ENCODE measurements around the gene SAP30. TPM values are rescaled to one million over a fixed set of nuclear protein-coding genes. Genes with fewer than 3 reads are reported as not detected.

Gene SAP30
- total and polyA plus RNA-seq, 2 donors from 2014 or later = 6.7 to 16.5 TPM

DNA sequence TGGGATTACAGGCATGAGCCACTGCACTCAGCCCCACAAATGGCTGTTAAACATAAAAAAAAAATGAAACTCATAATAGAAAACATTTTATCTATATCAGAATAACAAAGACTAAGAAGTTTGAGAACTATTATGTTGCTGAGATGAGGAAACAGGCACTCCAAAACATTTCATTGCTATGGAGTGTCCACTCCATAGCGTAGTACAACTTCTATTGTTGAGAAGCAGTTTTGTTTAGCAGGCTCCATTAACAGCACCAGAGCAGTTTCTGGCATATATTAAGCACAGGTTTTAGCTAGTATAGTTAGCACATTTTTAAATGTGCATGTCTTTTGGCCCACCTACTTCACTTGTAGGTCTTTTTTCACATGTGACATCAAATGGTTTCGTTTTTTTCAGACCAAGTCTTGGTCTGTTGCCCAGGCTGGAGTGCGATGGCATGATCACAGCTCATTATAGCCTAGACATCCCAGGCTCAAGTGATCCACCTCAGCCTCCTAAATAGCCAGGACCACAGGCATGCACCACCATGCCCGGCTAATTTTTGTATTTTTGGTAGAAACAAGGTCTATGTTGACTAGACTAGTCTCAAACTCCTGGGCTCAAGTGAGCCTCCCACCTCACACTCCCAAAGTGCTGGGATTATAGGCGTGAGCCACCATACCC is 42.4 kb upstream of the SAP30 start:
- peaks cover 3 to 21% (median 12%) of the 10 kb centered on the region in 3 donors for H3K36me3 ChIP-seq (ENCODE audit: control insufficient read depth in 2 of 3, insufficient read depth in 3 of 3, low read length in 3 of 3)

DNA sequence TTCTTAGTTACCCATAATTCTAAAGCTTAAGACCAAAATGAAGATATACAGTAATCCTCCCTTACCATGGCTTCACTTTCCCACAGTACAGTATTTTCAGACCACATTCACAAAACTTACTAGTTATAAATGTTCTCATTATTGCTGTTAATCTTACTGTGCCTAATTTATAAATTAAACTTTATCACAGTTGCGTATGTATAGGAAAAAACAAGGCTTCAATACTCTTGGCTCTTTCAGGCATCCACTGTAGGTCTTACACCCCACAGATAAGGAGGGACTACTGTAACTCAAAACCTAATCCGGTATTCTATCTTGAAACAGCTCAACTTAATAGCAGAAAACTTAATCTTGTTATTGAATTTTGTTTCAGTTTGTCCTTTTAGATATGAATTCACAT is 40.2 kb upstream of the SAP30 start:
- FAIRE-seq (no peak), DNase-seq (no peak)
- no peak overlapping the region for H3K9ac ChIP-seq (ENCODE audit: low read length in 3 of 3)
- TF ChIP-seq, protein P1, sequence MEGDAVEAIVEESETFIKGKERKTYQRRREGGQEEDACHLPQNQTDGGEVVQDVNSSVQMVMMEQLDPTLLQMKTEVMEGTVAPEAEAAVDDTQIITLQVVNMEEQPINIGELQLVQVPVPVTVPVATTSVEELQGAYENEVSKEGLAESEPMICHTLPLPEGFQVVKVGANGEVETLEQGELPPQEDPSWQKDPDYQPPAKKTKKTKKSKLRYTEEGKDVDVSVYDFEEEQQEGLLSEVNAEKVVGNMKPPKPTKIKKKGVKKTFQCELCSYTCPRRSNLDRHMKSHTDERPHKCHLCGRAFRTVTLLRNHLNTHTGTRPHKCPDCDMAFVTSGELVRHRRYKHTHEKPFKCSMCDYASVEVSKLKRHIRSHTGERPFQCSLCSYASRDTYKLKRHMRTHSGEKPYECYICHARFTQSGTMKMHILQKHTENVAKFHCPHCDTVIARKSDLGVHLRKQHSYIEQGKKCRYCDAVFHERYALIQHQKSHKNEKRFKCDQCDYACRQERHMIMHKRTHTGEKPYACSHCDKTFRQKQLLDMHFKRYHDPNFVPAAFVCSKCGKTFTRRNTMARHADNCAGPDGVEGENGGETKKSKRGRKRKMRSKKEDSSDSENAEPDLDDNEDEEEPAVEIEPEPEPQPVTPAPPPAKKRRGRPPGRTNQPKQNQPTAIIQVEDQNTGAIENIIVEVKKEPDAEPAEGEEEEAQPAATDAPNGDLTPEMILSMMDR (IDR thresholded peaks at IDR 0.05; ENCODE audit: borderline replicate concordance, extremely low read depth, insufficient read depth) = no peak
- no peaks in the 10 kb centered on the region for H3K27me3 ChIP-seq (ENCODE audit: control insufficient read depth, insufficient read depth, low read length)
- H3K4me1 ChIP-seq (ENCODE audit: control insufficient read depth in 2 of 3, insufficient read depth in 2 of 3, low read depth in 1 of 3, low read length in 3 of 3) = peaks cover 0 to 12% (median 0%) of the 10 kb centered on the region in 3 donors
- intact Hi-C loops (cut with DNase I) = no loop called here
- H3K36me3 ChIP-seq (ENCODE audit: control insufficient read depth in 2 of 3, insufficient read depth in 3 of 3, low read length in 3 of 3) = peaks cover 3 to 20% (median 12%) of the 10 kb centered on the region in 3 donors
- no peaks in the 10 kb centered on the region for H3K9me3 ChIP-seq (ENCODE audit: control insufficient read depth in 2 of 3, insufficient read depth in 1 of 3, low read length in 3 of 3)
- no peak overlapping the region for H3K27ac ChIP-seq (ENCODE audit: low read depth in 2 of 2, low read length in 2 of 2)
- H3K4me3 ChIP-seq (ENCODE audit: low read length in 3 of 3) = no peak overlapping the region

More for the DNA sequence above, 42.4 kb upstream of the SAP30 start:
- Histone ChIP-seq H3K27me3 (ENCODE audit: control insufficient read depth, insufficient read depth, low read length) (no peaks in the 10 kb centered on the region), H3K9me3 (ENCODE audit: control insufficient read depth in 2 of 3, insufficient read depth in 1 of 3, low read length in 3 of 3) (no peaks in the 10 kb centered on the region), H3K4me1 (ENCODE audit: control insufficient read depth in 2 of 3, insufficient read depth in 2 of 3, low read depth in 1 of 3, low read length in 3 of 3) (peaks cover 0 to 12% (median 0%) of the 10 kb centered on the region in 3 donors), H3K9ac (ENCODE audit: low read length in 3 of 3) (no peak overlapping the region), H3K4me3 (ENCODE audit: low read length in 3 of 3) (no peak overlapping the region), H3K27ac (ENCODE audit: low read depth in 2 of 2, low read length in 2 of 2) (no peak overlapping the region)
- no peak for DNase-seq
- intact Hi-C loops (cut with DNase I) = no loop called here
- FAIRE-seq = no peak
- TF ChIP-seq, protein P1 (IDR thresholded peaks at IDR 0.05; ENCODE audit: borderline replicate concordance, extremely low read depth, insufficient read depth) = no peak

DNA sequence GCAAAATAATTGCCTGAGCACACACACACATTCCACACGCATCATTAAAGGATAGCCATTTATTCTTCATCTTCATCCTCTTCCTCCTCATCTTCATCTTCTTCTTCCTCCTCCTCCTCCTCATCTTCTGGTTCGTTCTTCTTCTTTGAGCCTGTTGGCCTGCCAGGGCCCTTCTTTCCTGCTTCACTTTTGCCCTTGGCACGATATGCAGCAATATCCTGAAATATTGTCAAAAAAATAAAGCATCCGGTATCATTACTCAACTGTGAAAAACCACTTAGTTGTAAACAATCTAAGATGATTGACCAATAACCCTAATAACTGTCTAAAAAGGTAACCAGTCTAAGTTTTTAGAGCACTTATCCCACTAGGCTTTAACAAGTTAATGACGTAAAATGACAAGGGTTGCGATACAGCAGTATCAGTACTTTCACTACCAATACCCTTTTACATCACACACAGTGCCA is 38.7 kb upstream of the SAP30 start:
- Histone ChIP-seq H3K27ac (ENCODE audit: low read depth in 2 of 2, low read length in 2 of 2) (no peak overlapping the region), H3K4me1 (ENCODE audit: control insufficient read depth in 2 of 3, insufficient read depth in 2 of 3, low read depth in 1 of 3, low read length in 3 of 3) (peaks cover 0 to 12% (median 0%) of the 10 kb centered on the region in 3 donors), H3K9me3 (ENCODE audit: control insufficient read depth in 2 of 3, insufficient read depth in 1 of 3, low read length in 3 of 3) (no peaks in the 10 kb centered on the region), H3K36me3 (ENCODE audit: control insufficient read depth in 2 of 3, insufficient read depth in 3 of 3, low read length in 3 of 3) (peaks cover 3 to 13% (median 10%) of the 10 kb centered on the region in 3 donors), H3K27me3 (ENCODE audit: control insufficient read depth, insufficient read depth, low read length) (no peaks in the 10 kb centered on the region), H3K9ac (ENCODE audit: low read length in 3 of 3) (no peak overlapping the region), H3K4me3 (ENCODE audit: low read length in 3 of 3) (peak overlapping the region in 2 of 3 donors; percentile 24 to 81)
- DNase-seq = no peak
- intact Hi-C loops (cut with DNase I) = no loop called here
- TF ChIP-seq, protein P1 (IDR thresholded peaks at IDR 0.05; ENCODE audit: borderline replicate concordance, extremely low read depth, insufficient read depth) = no peak
- no peak for FAIRE-seq
